Heart left ventricle (tissue), 16 donors: ENCODE measurements around the gene LMAN2. TPM values are rescaled to one million over a fixed set of nuclear protein-coding genes. Genes with fewer than 3 reads are reported as not detected.
"Not testable (repeated sequence)": the region's sequence is repeated elsewhere in the genome, so short reads cannot be mapped to it uniquely, and the experiment has no call there.

Experiments used
- ATAC-seq, 4 donors: fragments of 200-7000 bp; cut with Tn5 transposase; one replicate each; pipeline ENCODE4 v1.9.1; 2020 to 2022; ENCODE audit warnings: moderate library complexity in 4 of 4, mild to moderate bottlenecking in 3 of 4, moderate number of reproducible peaks in 1 of 4
- DNase-seq, 5 donors: peaks; one replicate each; pipeline ENCODE4 v3.0.0-alpha.2; 2020
- H3K27ac ChIP-seq, 12 donors: fragments of 200-600 bp; sonication (generic) in 4 of 12; one replicate each; pipeline versions ENCODE4 v1.5.0 to v1.8.0; 2016 to 2022; ENCODE audit warnings: mild to moderate bottlenecking in 2 of 12
- H3K27me3 ChIP-seq, 9 donors: fragments of 200-600 bp; sonication (generic) in 2 of 9; one replicate each; pipeline versions ENCODE4 v1.5.1 to v1.8.0; 2016 to 2022; ENCODE audit warnings: mild to moderate bottlenecking in 3 of 9
- H3K36me3 ChIP-seq, 9 donors: fragments of 200-600 bp; sonication (generic) in 2 of 9; one replicate each; pipeline versions ENCODE4 v1.5.0 to v1.8.0; 2018 to 2022; ENCODE audit warnings: mild to moderate bottlenecking in 2 of 9
- H3K4me1 ChIP-seq, 12 donors: fragments of 200-600 bp; sonication (generic) in 4 of 12; one replicate each; pipeline versions ENCODE4 v1.5.0 to v1.8.0; 2016 to 2022; ENCODE audit warnings: mild to moderate bottlenecking in 3 of 12
- H3K4me3 ChIP-seq, 12 donors: fragments of 200-600 bp; sonication (generic) in 4 of 12; one replicate each; pipeline versions ENCODE4 v1.5.0 to v1.8.0; 2017 to 2022; ENCODE audit warnings: mild to moderate bottlenecking in 9 of 12, moderate library complexity in 4 of 12
- H3K9me3 ChIP-seq, 12 donors: fragments of 200-600 bp; sonication (generic) in 4 of 12; one replicate each; pipeline versions ENCODE4 v1.5.0 to v1.8.0; 2016 to 2022; ENCODE audit warnings: mild to moderate bottlenecking in 1 of 12
- POLR2A ChIP-seq, 2 donors: fragments of 450-650 bp; IDR thresholded peaks; one replicate each; pipeline ENCODE4 v1.6.1; 2017; ENCODE audit warnings: antibody characterized with exemption in 2 of 2, mild to moderate bottlenecking in 2 of 2, moderate library complexity in 2 of 2
- WGBS, 4 donors: extraction: QIAGEN DNeasy Blood & Tissue Kit in 2 of 4; methylation state at CpG; one replicate each; pipeline versions ENCODE4 v1.1.5 to v1.1.7; 2013 to 2018; 5-methylcytosine and 5-hydroxymethylcytosine counted together
- intact Hi-C, 10 donors: fragments of 100-400 bp; cut with DNase I; formaldehyde crosslinking; loops; one replicate each; pipeline versions ENCODE4 v1.11.1 to v1.14.2; 2022
- polyA plus RNA-seq, 2 donors: library from polyadenylated mRNA; stranded (reverse); fragments of 200-250 nt; gene quantifications; one replicate each; pipeline ENCODE4 v1.2.3, GENCODE V29; 2013
- total RNA-seq, 9 donors: library from RNA; depleted of rRNA in 2 of 9; stranded (reverse); fragments of >200 nt in 2 of 9; fragmentation: NEBNext Ultra II Directional in 3 of 9; extraction: Animal tissue kit (Norgen Biotek cat#: 25700) in 3 of 9; gene quantifications; one replicate each; pipeline versions ENCODE4 v1.1.0 to v1.2.4, GENCODE V29; 2016 to 2023
- TF ChIP-seq, protein P1 (sequence below), 12 donors: fragments of 200-600 bp; sonication (generic) in 4 of 12; IDR thresholded peaks; one replicate each; pipeline versions ENCODE4 v1.5.0 to v1.8.0; 2018 to 2022; ENCODE audit warnings: antibody characterized with exemption in 12 of 12, mild to moderate bottlenecking in 5 of 12
- donor health status: ischemic (EF 13 %, LVEDD 7.1; RV severe dilation, severe dysfunction).
- donor health status: healthy with polysubstance abuse.
- donor health status: DM: no; HTN: yes; CAD: no.
- donor health status: DM: no; HTN: no; CAD: no.
- donor health status: ischemic (EF 25% LVEDD 6.9; RV normal size, moderate dysfunction).
- donor health status: ischemic (EF 25% LVEDD 5.7; RV mildly dilated, moderate dysfunction).
- donor health status: healthy.
- donor health status: DM: yes; HTN: yes; CAD: no.
- donor health status: ischemic (EF 35%, LVEDD 5.7; RV mildly dilated, moderate dysfunction).
- donor health status: nonischemic (EF 11% LVEDD 7.7; RV severe dilation, severe dysfunction).
- donor health status: DM: yes; HTN: yes; CAD: no.
- donor health status: PGD.
- donor health status: ischemic (EF 29% LVEDD 5.4; RV normal size, mild dysfunction).
- donor health status: nonischemic (EF 23%, LVEDD 6.1; RV moderate dilation, normal function).

The LMAN2 gene
- total and polyA plus RNA-seq, 11 donors, result 43.3 to 313 (median 63.6) TPM

DNA sequence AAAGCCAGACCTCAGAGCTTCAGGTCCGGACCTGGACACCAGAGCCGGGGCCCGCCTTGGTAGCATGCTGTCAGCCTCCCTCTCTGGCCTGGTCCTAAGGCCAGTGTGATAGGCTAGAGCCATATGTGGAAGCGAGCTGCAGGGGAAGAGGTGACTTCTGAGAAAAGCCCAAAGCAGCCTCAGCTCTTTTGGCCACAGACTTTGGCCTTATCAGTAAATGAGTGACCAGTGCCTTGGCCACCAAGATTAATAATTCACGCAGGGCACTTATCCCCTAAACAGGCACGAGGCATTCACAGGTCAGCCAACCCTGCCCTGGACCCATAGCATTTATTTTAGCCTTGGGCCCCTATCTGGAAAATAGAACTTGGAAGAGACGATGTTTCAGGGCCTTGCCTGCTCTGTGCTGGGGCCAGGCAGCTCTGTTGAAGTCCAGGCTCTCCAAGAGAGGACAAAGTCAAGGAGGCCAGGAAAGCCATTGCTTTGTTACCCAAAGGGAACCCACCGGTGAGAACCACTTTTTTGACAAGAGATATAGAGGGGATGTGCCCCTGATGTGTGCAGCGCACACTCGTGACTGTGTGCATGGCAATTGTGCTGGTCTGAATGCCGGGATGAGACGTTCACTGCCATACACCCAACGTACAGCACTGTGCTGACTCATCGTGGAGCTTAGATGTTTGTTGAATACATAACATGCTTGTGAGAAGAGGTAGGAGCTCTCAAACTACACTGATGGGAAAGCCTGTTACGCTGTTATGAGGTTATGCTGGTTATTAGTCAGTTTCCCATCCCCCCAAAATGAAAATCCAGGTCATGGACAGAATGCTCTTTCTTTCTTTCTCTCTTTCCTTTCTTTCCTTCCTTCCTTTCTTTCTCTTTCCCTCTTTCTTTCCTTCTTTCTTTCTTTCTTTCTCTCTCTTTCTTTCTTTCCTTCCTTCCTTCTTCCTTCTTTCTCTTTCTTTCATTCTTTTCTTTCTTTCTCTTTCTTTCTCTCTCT is 27.7 kb upstream of the LMAN2 start:
- H3K9me3 ChIP-seq, result no peaks in the 10 kb centered on the region
- WGBS, 4 donors, result 82 to 86% (median 84%) methylated on average over 15 of the region's 15 CpGs
- H3K36me3 ChIP-seq, result no peaks in the 10 kb centered on the region
- H3K4me1 ChIP-seq, result no peaks in the 10 kb centered on the region
- intact Hi-C loops, result no loop called here
- ATAC-seq, result no peak
- TF ChIP-seq POLR2A (IDR thresholded peaks at IDR 0.05), result no peak
- TF ChIP-seq, protein P1, sequence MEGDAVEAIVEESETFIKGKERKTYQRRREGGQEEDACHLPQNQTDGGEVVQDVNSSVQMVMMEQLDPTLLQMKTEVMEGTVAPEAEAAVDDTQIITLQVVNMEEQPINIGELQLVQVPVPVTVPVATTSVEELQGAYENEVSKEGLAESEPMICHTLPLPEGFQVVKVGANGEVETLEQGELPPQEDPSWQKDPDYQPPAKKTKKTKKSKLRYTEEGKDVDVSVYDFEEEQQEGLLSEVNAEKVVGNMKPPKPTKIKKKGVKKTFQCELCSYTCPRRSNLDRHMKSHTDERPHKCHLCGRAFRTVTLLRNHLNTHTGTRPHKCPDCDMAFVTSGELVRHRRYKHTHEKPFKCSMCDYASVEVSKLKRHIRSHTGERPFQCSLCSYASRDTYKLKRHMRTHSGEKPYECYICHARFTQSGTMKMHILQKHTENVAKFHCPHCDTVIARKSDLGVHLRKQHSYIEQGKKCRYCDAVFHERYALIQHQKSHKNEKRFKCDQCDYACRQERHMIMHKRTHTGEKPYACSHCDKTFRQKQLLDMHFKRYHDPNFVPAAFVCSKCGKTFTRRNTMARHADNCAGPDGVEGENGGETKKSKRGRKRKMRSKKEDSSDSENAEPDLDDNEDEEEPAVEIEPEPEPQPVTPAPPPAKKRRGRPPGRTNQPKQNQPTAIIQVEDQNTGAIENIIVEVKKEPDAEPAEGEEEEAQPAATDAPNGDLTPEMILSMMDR (IDR thresholded peaks at IDR 0.05), result no peak
- H3K27me3 ChIP-seq, result peaks cover 0 to 14% (median 0%) of the 10 kb centered on the region in 9 donors
- H3K27ac ChIP-seq, result no peak overlapping the region
- no peak for DNase-seq
- no peak overlapping the region for H3K4me3 ChIP-seq

DNA sequence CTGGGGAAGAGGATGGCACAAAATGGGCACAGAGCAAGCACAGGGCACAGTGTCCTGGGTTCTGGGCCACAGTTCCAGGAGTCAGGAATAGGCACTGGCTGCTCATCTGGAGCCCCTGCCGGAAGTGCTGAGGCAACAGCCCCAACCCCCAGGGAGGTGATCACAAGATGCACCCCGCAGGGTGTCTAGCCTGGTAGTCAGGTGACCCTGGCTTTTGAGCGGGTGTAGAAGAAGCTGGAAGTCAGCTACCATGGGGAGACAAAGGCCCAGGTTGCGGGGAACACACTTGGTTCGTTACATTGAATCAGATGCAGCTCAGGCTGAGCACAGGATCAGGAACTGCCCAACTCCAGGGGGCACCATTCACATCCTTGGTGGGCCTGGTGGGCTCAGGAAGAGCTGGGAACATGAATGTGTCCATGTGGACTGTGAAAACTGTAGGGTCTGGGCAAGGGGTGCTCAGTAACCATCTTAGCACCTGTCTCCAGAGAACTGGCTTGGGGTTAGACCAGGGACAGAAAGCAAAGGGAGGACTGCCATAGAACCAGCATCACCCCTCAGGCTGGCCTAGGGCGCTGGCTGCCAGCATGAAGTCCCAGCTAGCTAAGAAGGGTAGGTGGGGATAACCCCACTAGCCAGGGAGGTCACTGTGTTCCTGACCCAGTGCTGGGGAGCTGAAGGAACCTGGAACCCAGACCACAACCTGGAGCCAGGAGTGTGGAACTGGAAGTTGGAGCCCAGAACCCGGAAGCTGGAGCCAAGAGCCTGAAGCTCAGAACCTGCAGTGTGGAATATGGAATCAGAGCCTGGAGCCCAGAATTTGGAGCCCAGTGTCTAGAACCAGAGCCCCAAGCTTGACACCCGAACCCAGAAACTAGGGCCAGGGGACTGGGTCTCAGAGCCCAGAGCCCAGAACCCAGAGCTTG is 26.6 kb upstream of the LMAN2 start:
- H3K4me3 ChIP-seq, result no peak overlapping the region
- DNase-seq (no peak), ATAC-seq (no peak)
- no peaks in the 10 kb centered on the region for H3K36me3 ChIP-seq
- 85 to 93% (median 88%) methylated on average over 7 to 8 of the region's 8 CpGs for WGBS, 4 donors
- H3K27me3 ChIP-seq, result peaks cover 0 to 14% (median 0%) of the 10 kb centered on the region in 9 donors
- no peaks in the 10 kb centered on the region for H3K4me1 ChIP-seq
- H3K27ac ChIP-seq, result no peak overlapping the region
- intact Hi-C loops, result no loop called here
- H3K9me3 ChIP-seq, result no peaks in the 10 kb centered on the region
- no peak for TF ChIP-seq POLR2A (IDR thresholded peaks at IDR 0.05)
- TF ChIP-seq, protein P1 (IDR thresholded peaks at IDR 0.05), result no peak

DNA sequence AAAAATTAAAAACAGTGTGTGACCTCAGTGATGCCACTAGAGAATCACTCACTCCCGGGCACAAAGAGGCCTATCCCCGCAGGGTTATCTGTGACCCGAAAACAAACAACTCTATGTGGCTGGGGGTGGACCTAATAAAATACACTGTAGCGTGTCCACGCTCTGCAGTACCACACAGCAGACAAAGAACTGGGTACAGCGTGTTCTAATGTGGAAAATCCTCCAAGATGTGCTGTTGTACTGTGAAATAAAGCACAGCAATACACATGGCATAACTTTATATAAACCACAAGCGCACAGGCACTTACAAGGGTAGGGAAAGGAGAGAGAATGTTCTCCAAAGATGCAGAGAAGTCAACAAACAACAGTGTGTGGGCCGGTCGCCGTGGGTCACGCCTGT is 24.6 kb upstream of the LMAN2 start:
- intact Hi-C loops, result no loop called here
- TF ChIP-seq POLR2A (IDR thresholded peaks at IDR 0.05), result no peak
- TF ChIP-seq, protein P1 (IDR thresholded peaks at IDR 0.05), result no peak
- H3K4me3 ChIP-seq, result no peak overlapping the region
- no peak overlapping the region for H3K27ac ChIP-seq
- H3K36me3 ChIP-seq, result no peaks in the 10 kb centered on the region
- 85 to 88% (median 85%) methylated on average over 11 of the region's 11 CpGs for WGBS, 4 donors
- ATAC-seq, result no peak
- no peak for DNase-seq
- H3K9me3 ChIP-seq, result no peaks in the 10 kb centered on the region
- H3K4me1 ChIP-seq, result peaks cover 0 to 15% (median 0%) of the 10 kb centered on the region in 12 donors
- peaks cover 0 to 6% (median 0%) of the 10 kb centered on the region in 9 donors for H3K27me3 ChIP-seq

DNA sequence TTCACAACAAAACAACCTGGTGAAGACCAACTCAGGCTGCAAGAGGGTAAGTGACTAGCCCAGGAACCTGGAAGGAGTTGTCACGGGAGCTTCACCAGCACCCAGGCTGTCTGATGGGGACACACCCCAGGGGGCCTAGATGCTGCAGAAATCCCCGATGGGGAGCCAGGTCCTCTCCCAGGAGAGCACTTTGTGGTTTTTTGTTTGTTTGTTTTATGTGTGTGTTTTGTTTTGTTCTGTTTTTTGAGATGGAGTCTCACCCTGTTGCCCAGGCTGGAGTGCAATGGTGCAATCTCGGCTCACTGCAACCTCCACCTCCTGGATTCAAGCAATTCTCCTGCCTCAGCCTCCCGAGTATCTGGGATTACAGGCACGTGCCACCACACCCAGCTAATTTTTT is 24.0 kb upstream of the LMAN2 start:
- DNase-seq, intact Hi-C loops, H3K27ac ChIP-seq, H3K36me3 ChIP-seq, H3K4me3 ChIP-seq, H3K27me3 ChIP-seq, H3K9me3 ChIP-seq, ATAC-seq: not testable (repeated sequence)
- 79 to 87% (median 82%) methylated on average over 5 of the region's 5 CpGs for WGBS, 4 donors
- H3K4me1 ChIP-seq, result peaks cover 0 to 19% (median 0%) of the 10 kb centered on the region in 12 donors
